GM12878 (cell line): ENCODE measurements around the gene ZFR.

Source experiments
- CBFB ChIP-seq: IDR thresholded peaks from 2 replicates; pipeline ENCODE4 v1.6.1; 2016; ENCODE audit warnings: antibody characterized with exemption, low read depth
- JUND ChIP-seq: IDR thresholded peaks from 2 replicates; pipeline ENCODE4 v1.6.1; 2012; ENCODE audit warnings: low read depth, mild to moderate bottlenecking, low read length, improper control_type of control experiment, moderate library complexity
- MYB ChIP-seq: fragments of 150-350 bp; IDR thresholded peaks from 2 replicates; pipeline ENCODE4 v1.6.1; 2014; ENCODE audit warnings: mild to moderate bottlenecking, low read depth, low read length, borderline replicate concordance
- SMARCA5 ChIP-seq: fragments of 450-650 bp; IDR thresholded peaks from 2 replicates; pipeline ENCODE4 v1.6.1; 2017; ENCODE audit warnings: mild to moderate bottlenecking
- TAF1 ChIP-seq: IDR thresholded peaks from 2 replicates; pipeline ENCODE4 v1.6.1; 2011; ENCODE audit warnings: mild to moderate bottlenecking, low read depth, low read length, borderline replicate concordance
- TF ChIP-seq, protein P1 (sequence below), 3 experiments: IDR thresholded peaks in 2 of 3; conservative IDR thresholded peaks in 1 of 3; 2 replicates each; pipeline ENCODE4 v1.5.1; 2011; ENCODE audit warnings: low read depth in 3 of 3, low read length in 3 of 3, mild to moderate bottlenecking in 3 of 3, control low read depth in 2 of 3, moderate library complexity in 2 of 3, inconsistent platforms in 1 of 3, mixed read lengths in 1 of 3; ENCODE audit not compliant: control insufficient read depth in 2 of 3, insufficient read depth in 1 of 3; ENCODE audit errors: extremely low read depth in 1 of 3

- TF ChIP-seq, protein P1, sequence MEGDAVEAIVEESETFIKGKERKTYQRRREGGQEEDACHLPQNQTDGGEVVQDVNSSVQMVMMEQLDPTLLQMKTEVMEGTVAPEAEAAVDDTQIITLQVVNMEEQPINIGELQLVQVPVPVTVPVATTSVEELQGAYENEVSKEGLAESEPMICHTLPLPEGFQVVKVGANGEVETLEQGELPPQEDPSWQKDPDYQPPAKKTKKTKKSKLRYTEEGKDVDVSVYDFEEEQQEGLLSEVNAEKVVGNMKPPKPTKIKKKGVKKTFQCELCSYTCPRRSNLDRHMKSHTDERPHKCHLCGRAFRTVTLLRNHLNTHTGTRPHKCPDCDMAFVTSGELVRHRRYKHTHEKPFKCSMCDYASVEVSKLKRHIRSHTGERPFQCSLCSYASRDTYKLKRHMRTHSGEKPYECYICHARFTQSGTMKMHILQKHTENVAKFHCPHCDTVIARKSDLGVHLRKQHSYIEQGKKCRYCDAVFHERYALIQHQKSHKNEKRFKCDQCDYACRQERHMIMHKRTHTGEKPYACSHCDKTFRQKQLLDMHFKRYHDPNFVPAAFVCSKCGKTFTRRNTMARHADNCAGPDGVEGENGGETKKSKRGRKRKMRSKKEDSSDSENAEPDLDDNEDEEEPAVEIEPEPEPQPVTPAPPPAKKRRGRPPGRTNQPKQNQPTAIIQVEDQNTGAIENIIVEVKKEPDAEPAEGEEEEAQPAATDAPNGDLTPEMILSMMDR (IDR thresholded peaks at IDR 0.05 in 2 of 3, conservative IDR thresholded peaks at IDR 0.05 in 1 of 3; ENCODE audit: control insufficient read depth in 2 of 3, extremely low read depth in 1 of 3, insufficient read depth in 1 of 3, low read depth in 3 of 3, low read length in 3 of 3) = no peak
- TF ChIP-seq MYB (no peak), JUND (no peak), SMARCA5 (no peak), TAF1 (no peak), CBFB (no peak)
Measured at GRCh38 chr5:32420506-32420905, 24.0 kb downstream of the ZFR start.
